Measurements from ENCODE around the gene RRP1. TPM values are rescaled to one million over a fixed set of nuclear protein-coding genes. Genes with fewer than 3 reads are reported as not detected.

RRP1 gene
- total and polyA plus RNA-seq, 5 donors from 2014 or later, result 12.1 to 24.1 (median 14.8) TPM

GRCh38 chr21:43826623-43826974, 37.2 kb downstream of the RRP1 start:
- no peak for ATAC-seq (ENCODE audit: low read depth in 2 of 2)
- peaks cover 21% of the 10 kb centered on the region for H3K27me3 Mint-ChIP-seq
- H3K4me3 Mint-ChIP-seq, result no peak overlapping the region

GRCh38 chr21:43827015-43827611, 37.7 kb downstream of the RRP1 start:
- DNase-seq, result no peak
- H3K9me3 ChIP-seq (ENCODE audit: control insufficient read depth in 2 of 2, low read length in 2 of 2), result no peaks in the 10 kb centered on the region
- H3K4me3 Mint-ChIP-seq, result no peak overlapping the region
- no peaks in the 10 kb centered on the region for H3K4me1 ChIP-seq (ENCODE audit: control insufficient read depth, insufficient read depth, low read length, poor library complexity, severe bottlenecking)
- no peaks in the 10 kb centered on the region for H3K36me3 ChIP-seq (ENCODE audit: control insufficient read depth, insufficient read depth, low read length)
- H3K27me3 Mint-ChIP-seq, result peaks cover 21% of the 10 kb centered on the region
- no peak overlapping the region for H3K27ac Mint-ChIP-seq
- no peaks in the 10 kb centered on the region for H3K36me3 Mint-ChIP-seq
- peaks cover 0 to 3% (median 0%) of the 10 kb centered on the region in 7 donors for H3K9me3 Mint-ChIP-seq
- H3K4me3 ChIP-seq (ENCODE audit: low read depth, low read length), result no peak overlapping the region
- no peaks in the 10 kb centered on the region for H3K27me3 ChIP-seq (ENCODE audit: control insufficient read depth, insufficient read depth, low read length)
- H3K27ac ChIP-seq (ENCODE audit: insufficient read depth, low read length, poor library complexity, severe bottlenecking), result no peak overlapping the region
- H3K4me1 Mint-ChIP-seq, result no peaks in the 10 kb centered on the region
- no peak for ATAC-seq (ENCODE audit: low read depth in 2 of 2)

More at GRCh38 chr21:43826623-43826974, 37.2 kb downstream of the RRP1 start:
- H3K36me3 ChIP-seq (ENCODE audit: control insufficient read depth, insufficient read depth, low read length), result no peaks in the 10 kb centered on the region
- no peaks in the 10 kb centered on the region for H3K27me3 ChIP-seq (ENCODE audit: control insufficient read depth, insufficient read depth, low read length)
- no peak for DNase-seq
- H3K9me3 Mint-ChIP-seq, result peaks cover 0 to 3% (median 0%) of the 10 kb centered on the region in 7 donors
- H3K36me3 Mint-ChIP-seq, result no peaks in the 10 kb centered on the region
- H3K27ac ChIP-seq (ENCODE audit: insufficient read depth, low read length, poor library complexity, severe bottlenecking), result no peak overlapping the region
- no peaks in the 10 kb centered on the region for H3K4me1 ChIP-seq (ENCODE audit: control insufficient read depth, insufficient read depth, low read length, poor library complexity, severe bottlenecking)
- no peak overlapping the region for H3K27ac Mint-ChIP-seq
- H3K4me1 Mint-ChIP-seq, result no peaks in the 10 kb centered on the region
- H3K9me3 ChIP-seq (ENCODE audit: control insufficient read depth in 2 of 2, low read length in 2 of 2), result no peaks in the 10 kb centered on the region
- H3K4me3 ChIP-seq (ENCODE audit: low read depth, low read length), result no peak overlapping the region

GRCh38 chr21:43829161-43829560, 39.8 kb downstream of the RRP1 start:
- ATAC-seq (ENCODE audit: low read depth in 2 of 2) (no peak), DNase-seq (no peak)
- Histone ChIP-seq H3K4me1 (ENCODE audit: control insufficient read depth, insufficient read depth, low read length, poor library complexity, severe bottlenecking) (no peaks in the 10 kb centered on the region), H3K27me3 (ENCODE audit: control insufficient read depth, insufficient read depth, low read length) (no peaks in the 10 kb centered on the region), H3K36me3 (ENCODE audit: control insufficient read depth, insufficient read depth, low read length) (no peaks in the 10 kb centered on the region), H3K4me3 (ENCODE audit: low read depth, low read length) (no peak overlapping the region), H3K27ac (ENCODE audit: insufficient read depth, low read length, poor library complexity, severe bottlenecking) (no peak overlapping the region), H3K9me3 (ENCODE audit: control insufficient read depth in 2 of 2, low read length in 2 of 2) (no peaks in the 10 kb centered on the region)
- no peak overlapping the region for H3K27ac Mint-ChIP-seq
- H3K4me1 Mint-ChIP-seq, result no peaks in the 10 kb centered on the region
- H3K36me3 Mint-ChIP-seq, result no peaks in the 10 kb centered on the region
- peaks cover 0 to 3% (median 0%) of the 10 kb centered on the region in 7 donors for H3K9me3 Mint-ChIP-seq
- peaks cover 37% of the 10 kb centered on the region for H3K27me3 Mint-ChIP-seq
- no peak overlapping the region for H3K4me3 Mint-ChIP-seq

GRCh38 chr21:43829575-43830119, 40.3 kb downstream of the RRP1 start:
- Histone ChIP-seq H3K27me3 (ENCODE audit: control insufficient read depth, insufficient read depth, low read length) (no peaks in the 10 kb centered on the region), H3K4me3 (ENCODE audit: low read depth, low read length) (no peak overlapping the region), H3K9me3 (ENCODE audit: control insufficient read depth in 2 of 2, low read length in 2 of 2) (no peaks in the 10 kb centered on the region), H3K4me1 (ENCODE audit: control insufficient read depth, insufficient read depth, low read length, poor library complexity, severe bottlenecking) (no peaks in the 10 kb centered on the region), H3K36me3 (ENCODE audit: control insufficient read depth, insufficient read depth, low read length) (no peaks in the 10 kb centered on the region), H3K27ac (ENCODE audit: insufficient read depth, low read length, poor library complexity, severe bottlenecking) (no peak overlapping the region)
- no peak overlapping the region for H3K27ac Mint-ChIP-seq
- H3K36me3 Mint-ChIP-seq, result no peaks in the 10 kb centered on the region
- H3K27me3 Mint-ChIP-seq, result peaks cover 37% of the 10 kb centered on the region
- H3K4me3 Mint-ChIP-seq, result no peak overlapping the region
- no peaks in the 10 kb centered on the region for H3K4me1 Mint-ChIP-seq
- peaks cover 0 to 3% (median 0%) of the 10 kb centered on the region in 7 donors for H3K9me3 Mint-ChIP-seq
- ATAC-seq (ENCODE audit: low read depth in 2 of 2) (no peak), DNase-seq (no peak)

- DNase-seq (no peak), ATAC-seq (ENCODE audit: low read depth in 2 of 2) (no peak)
- H3K27ac Mint-ChIP-seq, result no peak overlapping the region
- Histone ChIP-seq H3K27me3 (ENCODE audit: control insufficient read depth, insufficient read depth, low read length) (peaks cover 2% of the 10 kb centered on the region), H3K27ac (ENCODE audit: insufficient read depth, low read length, poor library complexity, severe bottlenecking) (no peak overlapping the region), H3K36me3 (ENCODE audit: control insufficient read depth, insufficient read depth, low read length) (no peaks in the 10 kb centered on the region), H3K9me3 (ENCODE audit: control insufficient read depth in 2 of 2, low read length in 2 of 2) (no peaks in the 10 kb centered on the region), H3K4me3 (ENCODE audit: low read depth, low read length) (no peak overlapping the region), H3K4me1 (ENCODE audit: control insufficient read depth, insufficient read depth, low read length, poor library complexity, severe bottlenecking) (no peaks in the 10 kb centered on the region)
- no peaks in the 10 kb centered on the region for H3K4me1 Mint-ChIP-seq
- H3K9me3 Mint-ChIP-seq, result peaks cover 0 to 3% (median 0%) of the 10 kb centered on the region in 7 donors
- no peak overlapping the region for H3K4me3 Mint-ChIP-seq
- H3K36me3 Mint-ChIP-seq, result no peaks in the 10 kb centered on the region
- peaks cover 50% of the 10 kb centered on the region for H3K27me3 Mint-ChIP-seq
Measured at GRCh38 chr21:43832158-43832550, 42.8 kb downstream of the RRP1 start.

- Histone ChIP-seq H3K4me3 (ENCODE audit: low read depth, low read length) (no peak overlapping the region), H3K36me3 (ENCODE audit: control insufficient read depth, insufficient read depth, low read length) (no peaks in the 10 kb centered on the region), H3K27me3 (ENCODE audit: control insufficient read depth, insufficient read depth, low read length) (peaks cover 2% of the 10 kb centered on the region), H3K9me3 (ENCODE audit: control insufficient read depth in 2 of 2, low read length in 2 of 2) (no peaks in the 10 kb centered on the region), H3K4me1 (ENCODE audit: control insufficient read depth, insufficient read depth, low read length, poor library complexity, severe bottlenecking) (no peaks in the 10 kb centered on the region), H3K27ac (ENCODE audit: insufficient read depth, low read length, poor library complexity, severe bottlenecking) (no peak overlapping the region)
- Mint-ChIP-seq H3K36me3 (no peaks in the 10 kb centered on the region), H3K4me1 (no peaks in the 10 kb centered on the region), H3K27ac (no peak overlapping the region), H3K27me3 (peaks cover 53% of the 10 kb centered on the region), H3K9me3 (peaks cover 0 to 3% (median 0%) of the 10 kb centered on the region in 7 donors), H3K4me3 (no peak overlapping the region)
- no peak for ATAC-seq (ENCODE audit: low read depth in 2 of 2)
- DNase-seq, result no peak
Measured at GRCh38 chr21:43832648-43833047, 43.3 kb downstream of the RRP1 start.

GRCh38 chr21:43834146-43834905, 44.9 kb downstream of the RRP1 start:
- Histone ChIP-seq H3K36me3 (ENCODE audit: control insufficient read depth, insufficient read depth, low read length) (no peaks in the 10 kb centered on the region), H3K4me1 (ENCODE audit: control insufficient read depth, insufficient read depth, low read length, poor library complexity, severe bottlenecking) (no peaks in the 10 kb centered on the region), H3K27me3 (ENCODE audit: control insufficient read depth, insufficient read depth, low read length) (peaks cover 2% of the 10 kb centered on the region), H3K9me3 (ENCODE audit: control insufficient read depth in 2 of 2, low read length in 2 of 2) (no peaks in the 10 kb centered on the region), H3K4me3 (ENCODE audit: low read depth, low read length) (no peak overlapping the region), H3K27ac (ENCODE audit: insufficient read depth, low read length, poor library complexity, severe bottlenecking) (no peak overlapping the region)
- Mint-ChIP-seq H3K36me3 (no peaks in the 10 kb centered on the region), H3K9me3 (peaks cover 0 to 3% (median 0%) of the 10 kb centered on the region in 7 donors), H3K27ac (no peak overlapping the region), H3K27me3 (peaks cover 51% of the 10 kb centered on the region), H3K4me1 (no peaks in the 10 kb centered on the region), H3K4me3 (no peak overlapping the region)
- no peak for ATAC-seq (ENCODE audit: low read depth in 2 of 2)
- no peak for DNase-seq

All from CD4-positive, CD25-positive, alpha-beta regulatory T cell (primary cell).